GM23338 (cell line): ENCODE data around the gene SLC39A11. TPM values are rescaled to one million over a fixed set of nuclear protein-coding genes. Genes with fewer than 3 reads are reported as not detected.

Experiments used
- ATAC-seq: fragments of 200-7000 bp; cut with Tn5 transposase; 3 replicates; pipeline ENCODE4 v1.9.1; 2020
- DNase-seq: peaks from one replicate; pipeline ENCODE4 v3.0.0-alpha.2; 2015; ENCODE audit warnings: low spot score
- H2AFZ ChIP-seq: fragments of 200-600 bp; sonication (generic); 2 replicates; pipeline ENCODE4 v1.8.0; 2016; ENCODE audit warnings: antibody characterized with exemption, mild to moderate bottlenecking, moderate library complexity
- H3F3A ChIP-seq: fragments of 200-600 bp; sonication (generic); replicated peaks from 2 replicates; pipeline ENCODE4 v1.8.0; 2017; ENCODE audit warnings: antibody characterized with exemption, mixed run types, low read depth
- H3K27ac ChIP-seq: fragments of 200-600 bp; sonication (generic); 2 replicates; pipeline ENCODE4 v1.6.1; 2016; ENCODE audit warnings: low read depth
- H3K27me3 ChIP-seq: fragments of 200-600 bp; sonication (generic); 2 replicates; pipeline ENCODE4 v1.8.0; 2016; ENCODE audit warnings: mild to moderate bottlenecking, mixed run types, moderate library complexity; ENCODE audit not compliant: insufficient read depth
- H3K36me3 ChIP-seq: fragments of 200-600 bp; sonication (generic); 2 replicates; pipeline ENCODE4 v1.8.0; 2016; ENCODE audit warnings: mild to moderate bottlenecking; ENCODE audit not compliant: insufficient read depth
- H3K4me1 ChIP-seq: fragments of 200-600 bp; sonication (generic); 2 replicates; pipeline ENCODE4 v1.8.0; 2016; ENCODE audit warnings: mild to moderate bottlenecking, moderate library complexity; ENCODE audit not compliant: insufficient read depth
- H3K4me2 ChIP-seq: fragments of 200-600 bp; sonication (generic); 2 replicates; pipeline ENCODE4 v1.7.1; 2017; ENCODE audit warnings: mixed run types
- H3K4me3 ChIP-seq: fragments of 200-600 bp; sonication (generic); 2 replicates; pipeline ENCODE4 v1.6.1; 2016; ENCODE audit warnings: mixed run types
- H3K79me2 ChIP-seq: fragments of 200-600 bp; sonication (generic); replicated peaks from 2 replicates; pipeline ENCODE4 v1.8.0; 2017; ENCODE audit warnings: mild to moderate bottlenecking; ENCODE audit not compliant: insufficient read depth
- H3K9me2 ChIP-seq: fragments of 200-600 bp; sonication (generic); 2 replicates; pipeline ENCODE4 v1.8.0; 2017; ENCODE audit not compliant: insufficient read depth
- H4K20me1 ChIP-seq: fragments of 200-600 bp; sonication (generic); replicated peaks from 2 replicates; pipeline ENCODE4 v1.8.0; 2017; ENCODE audit warnings: mild to moderate bottlenecking; ENCODE audit not compliant: insufficient read depth
- H3K27ac Mint-ChIP-seq: 2 replicates; pipeline ENCODE4 v1.8.0; 2020; ENCODE audit warnings: inconsistent platforms, mild to moderate bottlenecking, moderate library complexity, mixed read lengths
- H3K27me3 Mint-ChIP-seq: 3 replicates; pipeline ENCODE4 v1.8.0; 2022; ENCODE audit warnings: low read depth, mild to moderate bottlenecking, moderate library complexity, mixed read lengths, inconsistent platforms; ENCODE audit not compliant: insufficient read depth, poor library complexity
- H3K36me3 Mint-ChIP-seq: 3 replicates; pipeline ENCODE4 v1.8.0; 2021; ENCODE audit warnings: low read depth, mild to moderate bottlenecking, inconsistent platforms, moderate library complexity, mixed read lengths
- H3K4me1 Mint-ChIP-seq: 3 replicates; pipeline ENCODE4 v1.8.0; 2020; ENCODE audit warnings: mild to moderate bottlenecking, inconsistent platforms, mixed read lengths
- H3K4me3 Mint-ChIP-seq: 3 replicates; pipeline ENCODE4 v1.8.0; 2021; ENCODE audit warnings: moderate library complexity, mild to moderate bottlenecking, inconsistent platforms, mixed read lengths
- H3K9me3 Mint-ChIP-seq: 3 replicates; pipeline ENCODE4 v1.8.0; 2020; ENCODE audit warnings: moderate library complexity, mild to moderate bottlenecking, inconsistent platforms, mixed read lengths
- CREB1 ChIP-seq: fragments of 250-450 bp; sonication (Bioruptor Pico); IDR thresholded peaks from 2 replicates; pipeline ENCODE4 v1.5.0; 2020; ENCODE audit warnings: low read depth, mild to moderate bottlenecking, moderate library complexity
- CTCF ChIP-seq, 2 experiments: fragments of 200-600 bp in 1 of 2; sonication (generic) in 1 of 2; conservative IDR thresholded peaks; 2 replicates each; pipeline versions ENCODE4 v1.5.1 to v1.6.1; 2016 to 2017; ENCODE audit warnings: antibody characterized with exemption in 2 of 2, low read depth in 2 of 2, mild to moderate bottlenecking in 2 of 2, moderate library complexity in 1 of 2
- ETS1 ChIP-seq: IDR thresholded peaks from 2 replicates; pipeline ENCODE4 v1.6.1; 2016; ENCODE audit warnings: antibody characterized with exemption
- EZH2 ChIP-seq: fragments of 200-600 bp; sonication (generic); IDR thresholded peaks from one replicate; pipeline ENCODE4 v1.8.0; 2017; ENCODE audit warnings: antibody characterized with exemption, mild to moderate bottlenecking, low read depth; ENCODE audit not compliant: unreplicated experiment
- EZH2phosphoT487 ChIP-seq: fragments of 200-600 bp; sonication (generic); IDR thresholded peaks from one replicate; pipeline ENCODE4 v1.8.1; 2018; ENCODE audit warnings: antibody characterized with exemption; ENCODE audit not compliant: unreplicated experiment
- JUNB ChIP-seq: IDR thresholded peaks from one replicate; pipeline ENCODE4 v1.6.1; 2016; ENCODE audit warnings: antibody characterized with exemption; ENCODE audit not compliant: unreplicated experiment
- NANOG ChIP-seq: IDR thresholded peaks from 2 replicates; pipeline ENCODE4 v1.6.1; 2016; ENCODE audit warnings: antibody characterized with exemption, borderline replicate concordance
- POLR2AphosphoS5 ChIP-seq: IDR thresholded peaks from 2 replicates; pipeline ENCODE4 v1.6.1; 2016; ENCODE audit warnings: antibody characterized with exemption, low read depth
- REST ChIP-seq: IDR thresholded peaks from one replicate; pipeline ENCODE4 v1.6.1; 2018; ENCODE audit warnings: antibody characterized with exemption; ENCODE audit not compliant: unreplicated experiment
- STAT1 ChIP-seq: IDR thresholded peaks from one replicate; pipeline ENCODE4 v1.6.1; 2016; ENCODE audit warnings: antibody characterized with exemption; ENCODE audit not compliant: unreplicated experiment
- ZNF114 ChIP-seq: fragments of 250-450 bp; sonication (Bioruptor Pico); IDR thresholded peaks from 2 replicates; pipeline ENCODE4 v1.5.0; 2020; ENCODE audit warnings: mild to moderate bottlenecking, moderate library complexity
- ZNF331 ChIP-seq: fragments of 250-450 bp; sonication (Bioruptor Pico); IDR thresholded peaks from 2 replicates; pipeline ENCODE4 v1.5.0; 2020; ENCODE audit warnings: low read depth, mild to moderate bottlenecking, moderate library complexity
- ZNF462 ChIP-seq: fragments of 250-450 bp; sonication (Bioruptor Pico); IDR thresholded peaks from 2 replicates; pipeline ENCODE4 v1.5.0; 2020; ENCODE audit warnings: mild to moderate bottlenecking, moderate library complexity
- polyA plus RNA-seq: library from polyadenylated mRNA; unstranded; fragments of >200 nt; fragmentation: Nextera tagmentation; extraction: Ambion mirVana; gene quantifications from 2 replicates; pipeline ENCODE4 v1.2.1, GENCODE V29; 2016
- total RNA-seq: library from RNA; depleted of rRNA; stranded (reverse); fragments of >200 nt; shearing (Covaris generic); gene quantifications from 2 replicates; pipeline ENCODE4 v1.2.3, GENCODE V29; 2014

SLC39A11 gene
- total and polyA plus RNA-seq, 2 experiments from 2014 or later, result 10.8 to 18.1 TPM

GRCh38 chr17:73029021-73029420 is 63.5 kb downstream of the SLC39A11 start (continued):
- no peak for TF ChIP-seq NANOG
- no peak for TF ChIP-seq ZNF114 (CRISPR knock-in tag)

GRCh38 chr17:73028299-73028755 is 64.2 kb downstream of the SLC39A11 start:
- Mint-ChIP-seq H3K4me1 (peaks cover 5% of the 10 kb centered on the region; the same call in 2 of the 3 replicates), H3K9me3 (no peaks in the 10 kb centered on the region), H3K36me3 (no peaks in the 10 kb centered on the region; the same call in 2 of the 3 replicates), H3K27me3 (no peaks in the 10 kb centered on the region), H3K27ac (no peak overlapping the region), H3K4me3 (no peak overlapping the region)
- Histone ChIP-seq H4K20me1 (no peaks in the 10 kb centered on the region; the same call in 1 of the 2 replicates), H3K36me3 (no peaks in the 10 kb centered on the region), H2AFZ (no peak overlapping the region), H3K4me3 (no peak overlapping the region), H3K4me2 (no peak overlapping the region), H3K27ac (no peak overlapping the region), H3K9me2 (no peaks in the 10 kb centered on the region), H3F3A (no peaks in the 10 kb centered on the region), H3K27me3 (no peaks in the 10 kb centered on the region), H3K79me2 (no peaks in the 10 kb centered on the region), H3K4me1 (no peaks in the 10 kb centered on the region)
- ATAC-seq, result no peak
- DNase-seq, result no peak
- TF ChIP-seq ZNF331 (CRISPR knock-in tag) (no peak), STAT1 (no peak), JUNB (no peak), CTCF (conservative IDR thresholded peaks at IDR 0.05; ENCODE audit: low read depth in 2 of 2) (no peak), POLR2AphosphoS5 (no peak), CREB1 (no peak), ZNF462 (CRISPR knock-in tag) (no peak), ZNF114 (CRISPR knock-in tag) (no peak), ETS1 (no peak), NANOG (no peak), REST (no peak), EZH2phosphoT487 (no peak), EZH2 (no peak)
